ENCODE measurements around the gene HSD17B4.

HSD17B4 gene

DNA sequence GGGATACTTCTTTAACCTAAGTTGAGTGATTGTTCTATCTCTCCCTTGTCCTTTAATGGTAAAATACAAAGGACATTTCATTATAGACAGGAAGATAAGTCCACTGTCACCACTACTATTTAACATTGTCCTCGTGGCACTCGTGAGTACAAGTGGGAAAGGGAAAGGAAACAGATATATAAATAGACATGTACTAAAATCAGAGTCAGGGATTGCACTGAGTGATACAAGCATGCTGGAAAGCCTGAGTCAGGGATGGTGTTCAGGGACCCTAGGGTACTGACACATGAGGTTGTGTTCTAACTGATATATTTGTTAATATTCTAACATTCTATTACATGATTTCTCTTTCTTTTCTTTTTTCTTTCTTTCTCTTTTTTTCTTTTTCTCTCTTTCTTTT lies 102.3 kb downstream of the HSD17B4 start:
- DNase-seq (ENCODE audit: insufficient read length, low spot score): no peak
- TF ChIP-seq POLR2A (IDR thresholded peaks at IDR 0.05; ENCODE audit: low read depth, low read length): no peak
- no peak for FAIRE-seq

DNA sequence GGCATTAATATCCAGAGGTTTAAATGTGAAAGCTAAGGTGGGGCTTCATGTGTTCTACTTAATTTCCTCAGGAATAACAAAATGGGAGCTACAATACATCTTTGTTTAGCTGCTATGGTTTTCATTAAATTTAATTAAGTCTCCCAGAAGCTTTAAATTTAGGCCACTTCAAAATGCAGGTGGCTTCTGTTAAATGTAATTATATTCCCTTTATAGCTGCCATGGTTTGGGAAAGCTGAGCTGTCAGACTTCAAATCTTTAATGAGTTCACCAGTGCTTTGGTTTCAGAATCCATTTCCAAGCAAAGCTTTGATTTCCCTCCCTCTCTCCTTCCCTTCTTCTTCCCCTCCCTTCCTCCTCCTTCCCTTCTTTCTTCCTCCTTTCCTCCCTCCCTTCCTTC lies 118.6 kb downstream of the HSD17B4 start:
- DNase-seq (ENCODE audit: insufficient read length, low spot score): no peak
- FAIRE-seq: no peak
- TF ChIP-seq POLR2A (IDR thresholded peaks at IDR 0.05; ENCODE audit: low read depth, low read length): no peak

- DNase-seq (ENCODE audit: insufficient read length, low spot score) (peak; percentile 25), FAIRE-seq (no peak)
- TF ChIP-seq POLR2A (IDR thresholded peaks at IDR 0.05; ENCODE audit: low read depth, low read length): no peak
These were observed 126.6 kb downstream of the HSD17B4 start for GRCh38 chr5:119578937-119579336.

- FAIRE-seq (no peak), DNase-seq (ENCODE audit: insufficient read length, low spot score) (no peak)
- no peak for TF ChIP-seq POLR2A (IDR thresholded peaks at IDR 0.05; ENCODE audit: low read depth, low read length)
These were observed 130.7 kb downstream of the HSD17B4 start for GRCh38 chr5:119582987-119583386.

DNA sequence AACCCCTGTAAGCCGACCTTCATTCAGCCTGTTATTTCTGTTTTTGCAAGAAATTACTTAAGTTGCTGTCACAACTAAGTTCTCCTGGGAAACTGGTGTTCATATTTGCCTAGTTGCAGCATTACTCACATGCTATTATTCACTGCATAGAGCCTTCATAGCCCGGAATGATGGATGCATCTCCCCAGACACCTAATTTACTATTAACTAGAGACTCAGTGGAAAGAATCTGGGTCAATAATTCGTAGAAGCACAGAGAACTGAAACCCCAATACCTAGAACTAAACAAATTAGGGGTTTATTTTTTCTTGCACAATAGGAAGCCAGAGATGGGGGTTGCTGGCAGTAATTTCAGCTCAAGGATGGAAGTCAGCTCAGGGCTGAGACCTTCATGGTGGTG lies 131.4 kb downstream of the HSD17B4 start:
- TF ChIP-seq POLR2A (IDR thresholded peaks at IDR 0.05; ENCODE audit: low read depth, low read length): no peak
- no peak for DNase-seq (ENCODE audit: insufficient read length, low spot score)
- FAIRE-seq: no peak

All from H54 (cell line).